H9 (cell line): ENCODE data around the gene ENGASE. TPM values are rescaled to one million over a fixed set of nuclear protein-coding genes. Genes with fewer than 3 reads are reported as not detected.

Experiments used
- DNase-seq: peaks from one replicate; pipeline ENCODE4 v3.0.0-alpha.2; 2017
- H2AFZ ChIP-seq: one replicate; pipeline ENCODE4 v1.6.1; 2013; ENCODE audit warnings: mild to moderate bottlenecking, low read length, control low read depth, moderate library complexity
- H2AK5ac ChIP-seq: 2 replicates; pipeline ENCODE4 v1.6.1; 2013; ENCODE audit warnings: low read length, control low read depth, mixed read lengths; ENCODE audit not compliant: insufficient read length
- H2BK120ac ChIP-seq: one replicate; pipeline ENCODE4 v1.6.1; 2013; ENCODE audit warnings: low read depth, mild to moderate bottlenecking, low read length, control low read depth, inconsistent platforms; ENCODE audit not compliant: poor library complexity, severe bottlenecking
- H2BK12ac ChIP-seq: 2 replicates; pipeline ENCODE4 v1.6.1; 2013; ENCODE audit warnings: low read length, control low read depth, mixed read lengths, low read depth; ENCODE audit not compliant: insufficient read length
- H2BK15ac ChIP-seq: 2 replicates; pipeline ENCODE4 v1.6.1; 2013; ENCODE audit warnings: low read depth, low read length, control low read depth
- H2BK20ac ChIP-seq: one replicate; pipeline ENCODE4 v1.6.1; 2013; ENCODE audit warnings: low read depth, mild to moderate bottlenecking, low read length, control low read depth, inconsistent platforms; ENCODE audit not compliant: poor library complexity, severe bottlenecking
- H2BK5ac ChIP-seq: 2 replicates; pipeline ENCODE4 v1.6.1; 2013; ENCODE audit warnings: low read length, control low read depth, mixed read lengths; ENCODE audit not compliant: insufficient read length
- H3K14ac ChIP-seq: 2 replicates; pipeline ENCODE4 v1.6.1; 2013; ENCODE audit warnings: low read length, control low read depth; ENCODE audit not compliant: insufficient read depth
- H3K18ac ChIP-seq: 2 replicates; pipeline ENCODE4 v1.6.1; 2013; ENCODE audit warnings: low read depth, mild to moderate bottlenecking, mixed read lengths, low read length, control low read depth; ENCODE audit not compliant: insufficient read length
- H3K23ac ChIP-seq: 2 replicates; pipeline ENCODE4 v1.6.1; 2013; ENCODE audit warnings: low read length, control low read depth, mixed read lengths, low read depth; ENCODE audit not compliant: insufficient read length
- H3K23me2 ChIP-seq: 2 replicates; pipeline ENCODE4 v1.6.1; 2013; ENCODE audit warnings: low read depth, mild to moderate bottlenecking, mixed read lengths, low read length, control low read depth; ENCODE audit not compliant: insufficient read length, poor library complexity, severe bottlenecking
- H3K27ac ChIP-seq: 2 replicates; pipeline ENCODE4 v1.5.1; 2013; ENCODE audit warnings: low read length, control low read depth, mixed read lengths, low read depth; ENCODE audit not compliant: insufficient read length
- H3K27me3 ChIP-seq: 2 replicates; pipeline ENCODE4 v1.6.1; 2013; ENCODE audit warnings: low read length, control low read depth, inconsistent platforms; ENCODE audit not compliant: insufficient read depth
- H3K4ac ChIP-seq: 2 replicates; pipeline ENCODE4 v1.6.1; 2013; ENCODE audit warnings: low read depth, mild to moderate bottlenecking, control low read depth, inconsistent platforms, low read length, moderate library complexity
- H3K4me1 ChIP-seq: 2 replicates; pipeline ENCODE4 v1.6.1; 2013; ENCODE audit warnings: low read length, control low read depth, inconsistent platforms; ENCODE audit not compliant: insufficient read depth
- H3K4me2 ChIP-seq: 2 replicates; pipeline ENCODE4 v1.6.1; 2013; ENCODE audit warnings: low read length, control low read depth, mixed read lengths; ENCODE audit not compliant: insufficient read length, insufficient read depth
- H3K56ac ChIP-seq: 2 replicates; pipeline ENCODE4 v1.6.1; 2013; ENCODE audit warnings: low read depth, mild to moderate bottlenecking, mixed read lengths, low read length, control low read depth; ENCODE audit not compliant: insufficient read length
- H3K79me1 ChIP-seq: 2 replicates; pipeline ENCODE4 v1.6.1; 2013; ENCODE audit warnings: low read depth, mild to moderate bottlenecking, moderate library complexity, low read length, control low read depth, inconsistent platforms; ENCODE audit not compliant: insufficient read depth, poor library complexity, severe bottlenecking
- H3K79me2 ChIP-seq: 2 replicates; pipeline ENCODE4 v1.6.1; 2013; ENCODE audit warnings: low read length, control low read depth, inconsistent platforms; ENCODE audit not compliant: insufficient read depth
- H3K9ac ChIP-seq: 2 replicates; pipeline ENCODE4 v1.6.1; 2013; ENCODE audit warnings: low read length, control low read depth, mixed read lengths; ENCODE audit not compliant: insufficient read length; ENCODE audit errors: extremely low read depth
- H3K9me3 ChIP-seq: one replicate; pipeline ENCODE4 v1.6.1; 2013; ENCODE audit warnings: low read depth, low read length, inconsistent platforms; ENCODE audit not compliant: control insufficient read depth
- H3T11ph ChIP-seq: one replicate; pipeline ENCODE4 v1.6.1; 2013; ENCODE audit warnings: mild to moderate bottlenecking, low read length, control low read depth, inconsistent platforms
- H4K20me1 ChIP-seq: one replicate; pipeline ENCODE4 v1.6.1; 2013; ENCODE audit not compliant: control insufficient read depth, insufficient read length, insufficient read depth
- H4K5ac ChIP-seq: 2 replicates; pipeline ENCODE4 v1.6.1; 2013; ENCODE audit warnings: low read depth, mild to moderate bottlenecking, mixed read lengths, low read length, control low read depth; ENCODE audit not compliant: insufficient read length
- H4K8ac ChIP-seq: replicated peaks from 2 replicates; pipeline ENCODE4 v1.6.1; 2013; ENCODE audit warnings: low read length, control low read depth, mixed read lengths, low read depth; ENCODE audit not compliant: insufficient read length
- H4K91ac ChIP-seq: 2 replicates; pipeline ENCODE4 v1.6.1; 2013; ENCODE audit warnings: low read depth, mild to moderate bottlenecking, moderate library complexity, mixed read lengths, low read length, control low read depth; ENCODE audit not compliant: insufficient read length
- H3K27ac Mint-ChIP-seq, 3 experiments: 2 replicates in 2 of 3; 3 replicates in 1 of 3; pipeline ENCODE4 v1.8.0; 2020 to 2021; ENCODE audit warnings: mixed read lengths in 3 of 3, mild to moderate bottlenecking in 1 of 3, moderate library complexity in 1 of 3
- H3K27me3 Mint-ChIP-seq: 2 replicates; pipeline ENCODE4 v1.8.0; 2021; ENCODE audit warnings: low read depth, mild to moderate bottlenecking, moderate library complexity, mixed read lengths
- H3K36me3 Mint-ChIP-seq, 3 experiments: 2 replicates in 2 of 3; 3 replicates in 1 of 3; pipeline ENCODE4 v1.8.0; 2020 to 2021; ENCODE audit warnings: low read depth in 3 of 3, mixed read lengths in 3 of 3; ENCODE audit not compliant: insufficient read depth in 1 of 3
- H3K4me1 Mint-ChIP-seq, 2 experiments: 2 replicates each; pipeline ENCODE4 v1.8.0; 2020; ENCODE audit warnings: mixed read lengths in 2 of 2
- H3K4me3 Mint-ChIP-seq, 2 experiments: 2 replicates in 1 of 2; 3 replicates in 1 of 2; pipeline ENCODE4 v1.8.0; 2020 to 2021; ENCODE audit warnings: mild to moderate bottlenecking in 2 of 2, mixed read lengths in 2 of 2, moderate library complexity in 1 of 2
- H3K9me3 Mint-ChIP-seq, 2 experiments: 2 replicates in 1 of 2; 3 replicates in 1 of 2; pipeline ENCODE4 v1.8.0; 2020; ENCODE audit warnings: mild to moderate bottlenecking in 2 of 2, mixed read lengths in 2 of 2, moderate library complexity in 1 of 2
- CTCF ChIP-seq: fragments of 200-600 bp; sonication (generic); conservative IDR thresholded peaks from 3 replicates; pipeline ENCODE4 v1.8.0; 2021; ENCODE audit warnings: antibody characterized with exemption, mild to moderate bottlenecking
- WGBS: extraction: QIAGEN DNeasy Blood & Tissue Kit; methylation state at CpG from one replicate; pipeline ENCODE4 v1.1.7; 2013; ENCODE audit warnings: missing lambda C conversion rate, low lambda C conversion rate, mixed read lengths; ENCODE audit not compliant: insufficient read length; ENCODE audit errors: extremely low coverage; 5-methylcytosine and 5-hydroxymethylcytosine counted together
- total RNA-seq: library from RNA; stranded (reverse); gene quantifications from 2 replicates; pipeline ENCODE4 v1.2.1, GENCODE V29; 2021

Gene ENGASE
- total RNA-seq, 1 experiment from 2014 or later, result 20.6 TPM

GRCh38 chr17:79133214-79133613, 58.6 kb downstream of the ENGASE start:
- Histone ChIP-seq H4K8ac (no peak overlapping the region), H3K4ac (no peak overlapping the region), H2BK15ac (no peak overlapping the region), H3K4me1 (no peaks in the 10 kb centered on the region), H3K4me2 (no peak overlapping the region), H3K18ac (no peak overlapping the region), H3K23ac (no peak overlapping the region), H2BK120ac (no peak overlapping the region), H3K79me2 (no peaks in the 10 kb centered on the region), H3T11ph (no peak overlapping the region), H4K20me1 (no peaks in the 10 kb centered on the region), H3K27ac (no peak overlapping the region), H4K91ac (no peak overlapping the region), H2AK5ac (no peak overlapping the region), H3K14ac (no peak overlapping the region), H3K9me3 (no peaks in the 10 kb centered on the region), H3K23me2 (no peaks in the 10 kb centered on the region), H3K27me3 (no peaks in the 10 kb centered on the region), H3K9ac (no peak overlapping the region), H2BK5ac (no peak overlapping the region), H2BK12ac (no peak overlapping the region), H3K79me1 (no peaks in the 10 kb centered on the region), H4K5ac (no peak overlapping the region), H2BK20ac (no peak overlapping the region), H3K56ac (no peak overlapping the region), H2AFZ (no peak overlapping the region)
- no peak for DNase-seq
- peaks cover 3 to 8% of the 10 kb centered on the region in 2 experiments; a peak in 3 of 4 replicates for H3K4me1 Mint-ChIP-seq
- 0 out of 7 replicates have a peak overlapping the region, but pooled peaks of 1 of the 3 experiments have one; percentile 12 for H3K27ac Mint-ChIP-seq
- peaks cover 0 to 2% (median under 1%) of the 10 kb centered on the region in 3 experiments; a peak in 2 of 7 replicates for H3K36me3 Mint-ChIP-seq
- no CpG with 5 or more reads among the region's 1 CpG for WGBS
- H3K4me3 Mint-ChIP-seq, result no peak overlapping the region
- no peak for TF ChIP-seq CTCF
- H3K27me3 Mint-ChIP-seq, result peaks cover 4% of the 10 kb centered on the region
- H3K9me3 Mint-ChIP-seq, result no peaks in the 10 kb centered on the region
